Loucy (cell line): ENCODE results near the gene LCTL.

ENCODE experiments used
- CTCF ChIP-seq: fragments of 200-600 bp; sonication (generic); conservative IDR thresholded peaks from 2 replicates; pipeline ENCODE4 v1.5.1; 2014; ENCODE audit warnings: mild to moderate bottlenecking, antibody characterized with exemption, low read length
- EZH2phosphoT487 ChIP-seq: fragments of 200-600 bp; IDR thresholded peaks from 2 replicates; pipeline ENCODE4 v1.6.1; 2018; ENCODE audit warnings: antibody characterized with exemption, mild to moderate bottlenecking, moderate library complexity, borderline replicate concordance

GRCh38 chr15:66523926-66524325 is 41.9 kb downstream of the LCTL start:
- TF ChIP-seq CTCF (no peak), EZH2phosphoT487 (no peak)
